H7 (cell line): ENCODE measurements around the gene TOMM20L. TPM values are rescaled to one million over a fixed set of nuclear protein-coding genes. Genes with fewer than 3 reads are reported as not detected.
"Not testable (repeated sequence)": the region's sequence is repeated elsewhere in the genome, so short reads cannot be mapped to it uniquely, and the experiment has no call there.

Experiments used
- DNase-seq: peaks from one replicate; pipeline ENCODE4 v3.0.0; 2012
- H3K27me3 ChIP-seq: 2 replicates; pipeline ENCODE4 v1.6.0; 2011; ENCODE audit warnings: mild to moderate bottlenecking, low read length; ENCODE audit not compliant: control insufficient read depth, insufficient read depth
- H3K36me3 ChIP-seq: replicated peaks from 2 replicates; pipeline ENCODE4 v1.5.1; 2011; ENCODE audit warnings: low read length; ENCODE audit not compliant: control insufficient read depth, insufficient read depth
- H3K4me3 ChIP-seq: 2 replicates; pipeline ENCODE4 v1.5.1; 2011; ENCODE audit warnings: low read depth, mild to moderate bottlenecking, control low read depth, low read length, moderate library complexity; ENCODE audit not compliant: insufficient read depth
- total RNA-seq: library from RNA; depleted of rRNA; stranded (reverse); fragments of >200 nt; shearing (Covaris generic); gene quantifications from 2 replicates; pipeline ENCODE4 v1.2.3, GENCODE V29; 2014; rRNA removed

Gene TOMM20L
- total RNA-seq, result not detected in 2 replicates

DNA sequence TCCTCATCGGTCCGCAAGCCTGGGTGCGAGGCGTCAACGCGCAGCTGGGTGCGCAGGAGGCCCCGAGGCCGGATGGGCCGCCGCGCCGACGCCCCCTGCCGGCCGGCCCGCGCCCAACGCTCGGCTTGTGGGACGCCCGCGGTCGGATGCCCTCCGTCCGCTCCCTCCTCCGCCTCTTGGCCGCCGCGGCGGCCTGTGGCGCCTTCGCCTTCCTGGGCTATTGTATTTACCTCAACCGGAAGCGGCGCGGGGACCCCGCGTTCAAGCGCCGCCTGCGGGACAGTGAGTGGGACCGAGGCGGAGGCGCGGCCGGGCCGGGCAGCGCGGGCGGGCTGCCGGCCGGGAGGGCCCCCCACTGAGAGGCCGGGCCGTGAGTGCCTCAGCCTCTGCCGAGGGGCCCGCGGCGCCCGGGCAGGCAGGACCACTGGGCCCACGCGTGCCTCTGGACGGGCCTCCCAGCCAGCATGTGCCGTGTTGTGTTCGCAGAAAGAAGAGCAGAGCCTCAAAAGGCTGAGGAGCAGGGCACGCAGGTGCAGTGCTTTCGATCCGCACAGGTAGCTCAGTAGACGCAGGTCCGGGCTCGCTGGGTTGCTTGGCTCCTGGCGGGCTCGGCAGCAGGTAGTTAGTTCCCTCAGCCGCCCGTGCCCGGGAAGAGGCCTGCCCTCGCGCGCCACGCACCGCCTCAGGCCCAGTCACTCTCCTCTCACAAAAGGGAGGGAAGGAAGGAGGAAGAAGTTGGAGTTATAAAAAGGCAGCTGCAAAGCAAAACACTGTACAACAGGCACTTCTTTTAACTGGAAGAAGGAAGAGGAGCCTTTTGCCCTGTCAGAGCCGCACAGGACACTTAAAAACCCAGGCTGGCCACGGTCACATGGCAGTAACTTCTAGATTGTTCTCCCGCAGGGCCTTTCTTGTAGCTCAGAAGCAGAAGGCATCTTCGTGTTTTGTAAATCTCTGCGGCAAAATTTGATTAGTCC is at the start of gene TOMM20L:
Gene TOMM20L (plus strand): TSS at position 119 of the 977 bp plus-strand sequence. CDS start 28 bp downstream, at position 147.
- DNase-seq, result peak; percentile 95
- Histone ChIP-seq H3K4me3 (peak within 1 kb of the TSS; percentile 65), H3K36me3 (no peaks in the 10 kb centered on the region), H3K27me3 (peaks cover 9% of the 10 kb centered on the region)

DNA sequence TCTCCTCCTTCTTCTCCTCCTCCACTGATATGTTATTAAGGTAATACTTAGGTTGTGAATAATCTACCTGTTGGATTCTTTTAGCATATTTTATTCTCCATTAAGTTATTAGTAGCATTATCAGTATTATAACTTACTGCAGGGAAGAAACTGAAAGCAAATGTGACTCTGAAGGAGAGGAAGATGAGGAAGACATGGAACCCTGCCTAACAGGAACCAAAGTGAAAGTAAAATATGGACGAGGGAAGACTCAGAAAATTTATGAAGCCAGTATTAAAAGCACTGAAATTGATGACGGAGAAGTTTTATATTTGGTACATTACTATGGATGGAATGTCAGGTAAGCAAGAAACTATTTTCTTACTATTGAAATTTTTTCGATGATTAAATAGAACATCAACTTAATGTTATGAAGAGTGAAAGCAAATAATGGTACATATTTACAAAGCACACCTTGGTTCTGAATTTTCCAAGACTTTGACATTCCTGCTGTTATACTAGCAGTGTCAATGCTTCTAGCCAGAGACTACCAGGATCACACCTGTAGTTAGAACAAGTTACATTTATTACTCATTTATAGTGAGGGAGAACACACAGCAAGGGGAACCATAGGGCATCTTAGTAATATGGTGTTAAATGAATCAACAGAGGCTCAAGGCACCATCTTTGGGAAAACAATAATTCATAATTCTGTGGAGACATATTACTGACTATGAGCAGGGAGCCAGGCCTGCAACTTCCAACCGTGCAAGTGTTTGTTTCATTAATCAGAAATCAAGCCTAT is 42.0 kb upstream of the TOMM20L start:
- Histone ChIP-seq H3K4me3 (no peak overlapping the region), H3K36me3 (peaks cover 3% of the 10 kb centered on the region), H3K27me3 (no peaks in the 10 kb centered on the region)
- no peak for DNase-seq

DNA sequence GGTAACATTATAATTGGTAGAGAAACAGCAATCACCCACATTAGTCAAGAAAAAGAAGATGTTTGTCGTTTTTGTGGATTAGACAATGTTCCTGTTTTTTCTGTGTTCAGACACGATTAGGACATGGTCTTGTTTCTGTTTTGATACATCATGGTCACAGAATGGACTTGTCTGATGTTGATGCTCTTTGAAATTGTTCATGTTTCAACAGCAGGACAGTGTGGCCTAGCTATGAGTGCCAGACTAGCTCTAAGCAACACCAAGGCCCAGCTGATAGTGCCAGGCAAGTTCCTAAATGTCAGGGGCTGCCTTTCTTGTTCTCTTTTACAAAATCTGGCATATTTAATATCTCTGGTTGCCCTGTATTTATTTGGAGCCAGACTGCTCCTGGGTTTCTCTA is 40.9 kb upstream of the TOMM20L start:
- Histone ChIP-seq H3K27me3 (no peaks in the 10 kb centered on the region), H3K4me3 (no peak overlapping the region), H3K36me3 (peaks cover 3% of the 10 kb centered on the region)
- no peak for DNase-seq

GRCh38 chr14:58356268-58356667 is 39.5 kb upstream of the TOMM20L start:
- Histone ChIP-seq H3K36me3 (peaks cover 2% of the 10 kb centered on the region), H3K27me3 (no peaks in the 10 kb centered on the region), H3K4me3 (no peak overlapping the region)
- no peak for DNase-seq

GRCh38 chr14:58362272-58362671 is 33.5 kb upstream of the TOMM20L start:
- H3K27me3 ChIP-seq, DNase-seq, H3K36me3 ChIP-seq, H3K4me3 ChIP-seq: not testable (repeated sequence)

DNA sequence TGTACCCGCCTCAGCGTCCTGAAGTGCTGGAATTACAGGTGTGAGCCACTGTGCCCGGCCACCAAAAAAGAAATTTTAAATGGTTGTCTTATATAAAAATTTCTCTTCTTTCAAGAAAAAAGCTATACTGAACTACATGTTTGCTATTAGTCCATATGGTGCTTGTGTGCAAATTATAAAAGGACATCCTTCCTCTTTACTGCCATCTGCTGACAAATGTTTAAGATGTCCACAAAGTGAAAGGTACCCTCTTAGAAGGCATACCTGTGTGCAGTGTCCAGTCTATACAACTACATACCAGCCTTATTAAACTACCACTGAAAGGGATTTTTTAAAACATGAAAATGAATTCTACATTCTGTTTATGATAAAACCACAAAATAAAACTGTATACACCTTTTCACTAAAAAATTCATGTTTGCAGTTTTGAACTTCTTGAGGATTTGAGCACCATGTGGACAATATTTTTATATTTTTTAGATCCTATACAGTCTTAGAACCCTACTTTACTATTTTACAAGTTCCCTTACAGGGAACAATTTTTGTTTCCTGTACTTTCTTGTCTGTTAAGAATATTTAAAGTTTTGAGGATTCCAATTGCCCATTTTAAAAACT is 32.8 kb upstream of the TOMM20L start:
- DNase-seq, result peak; percentile 13
- Histone ChIP-seq H3K27me3 (no peaks in the 10 kb centered on the region), H3K4me3 (no peak overlapping the region), H3K36me3 (peaks cover 6% of the 10 kb centered on the region)

DNA sequence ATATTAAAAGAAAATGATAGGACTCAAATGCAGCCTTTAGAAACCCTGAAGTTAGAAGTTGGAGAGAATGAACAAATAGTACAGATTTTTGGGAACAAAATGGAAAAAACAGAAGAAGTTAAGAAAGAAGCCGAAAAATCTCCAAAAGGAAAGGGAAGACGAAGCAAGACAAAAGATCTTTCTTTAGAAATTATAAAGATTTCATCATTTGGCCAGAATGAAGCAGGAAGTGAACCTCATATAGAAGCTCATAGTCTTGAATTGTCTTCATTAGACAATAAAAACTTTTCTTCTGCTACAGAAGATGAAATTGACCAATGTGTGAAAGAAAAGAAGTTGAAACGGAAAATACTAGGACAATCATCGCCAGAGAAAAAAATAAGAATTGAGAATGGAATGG is 31.4 kb upstream of the TOMM20L start:
- peaks cover 6% of the 10 kb centered on the region for H3K36me3 ChIP-seq
- no peaks in the 10 kb centered on the region for H3K27me3 ChIP-seq
- DNase-seq, result no peak
- no peak overlapping the region for H3K4me3 ChIP-seq

- DNase-seq, result no peak
- Histone ChIP-seq H3K4me3 (no peak overlapping the region), H3K36me3 (peaks cover 5% of the 10 kb centered on the region), H3K27me3 (no peaks in the 10 kb centered on the region)
Measured at GRCh38 chr14:58367296-58367695, 28.4 kb upstream of the TOMM20L start.

DNA sequence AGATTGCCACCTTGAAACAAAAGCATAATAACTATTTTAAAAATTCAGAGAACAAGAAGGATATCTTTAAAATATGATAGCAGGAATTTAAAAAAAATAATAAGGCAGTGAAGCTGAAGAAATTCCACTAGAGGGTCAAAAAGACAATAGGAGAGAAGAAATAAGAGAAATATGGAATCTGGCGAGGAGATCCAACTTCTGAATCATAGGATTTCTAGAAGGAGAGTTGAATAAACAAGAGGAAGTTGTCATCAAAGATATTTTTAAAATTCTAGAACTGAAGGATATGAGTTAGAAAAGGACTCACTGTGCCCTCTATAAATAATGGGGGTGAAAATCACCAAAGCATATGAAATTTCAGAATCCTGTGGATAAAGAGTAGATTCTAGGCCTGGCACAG is 26.8 kb upstream of the TOMM20L start:
- Histone ChIP-seq H3K4me3 (no peak overlapping the region), H3K27me3 (no peaks in the 10 kb centered on the region), H3K36me3 (peaks cover 6% of the 10 kb centered on the region)
- DNase-seq, result no peak

DNA sequence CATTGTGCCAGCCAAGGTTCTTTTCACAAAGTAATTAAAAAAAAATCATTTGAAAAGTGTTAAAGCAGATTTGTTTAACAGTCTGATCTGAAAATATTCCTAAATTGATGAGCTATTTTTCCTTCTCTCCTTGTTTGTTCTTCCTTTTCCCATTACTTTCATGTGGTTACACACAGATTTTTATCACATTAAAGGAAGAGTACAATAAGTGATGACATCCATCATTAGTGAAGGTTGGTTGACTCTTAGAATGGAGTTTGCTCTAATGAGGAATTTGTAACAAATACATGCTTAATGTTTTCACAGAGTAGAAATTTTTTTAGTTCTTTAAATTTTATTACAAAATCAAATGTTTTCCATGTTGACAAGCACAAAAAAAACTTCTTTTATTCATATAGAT is 18.9 kb upstream of the TOMM20L start:
- no peak overlapping the region for H3K4me3 ChIP-seq
- H3K36me3 ChIP-seq, result peaks cover 1% of the 10 kb centered on the region; the same call in 1 of the 2 replicates

DNA sequence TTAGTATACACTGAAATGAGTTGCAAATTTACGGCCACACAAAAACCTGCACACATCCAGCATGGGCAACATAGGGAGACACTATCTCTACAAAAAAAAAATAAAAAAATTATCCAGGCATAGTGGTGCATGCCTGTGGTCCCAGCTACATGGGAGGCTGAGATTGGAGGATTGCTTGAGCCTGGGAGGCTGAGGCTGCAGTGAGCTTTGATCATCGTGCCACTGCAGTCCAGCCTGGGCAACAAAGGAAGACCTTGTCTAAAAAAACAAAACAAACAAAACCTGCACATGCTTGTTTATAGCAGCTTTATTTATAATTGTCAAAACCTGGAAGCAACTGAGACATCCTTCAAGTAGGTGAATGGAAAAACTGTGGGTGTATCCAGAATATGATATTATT is 4.9 kb upstream of the TOMM20L start:
- Histone ChIP-seq H3K27me3 (peaks cover 4% of the 10 kb centered on the region), H3K4me3 (no peak overlapping the region), H3K36me3 (no peaks in the 10 kb centered on the region)
- no peak for DNase-seq

More for the DNA sequence above, 18.9 kb upstream of the TOMM20L start:
- no peak for DNase-seq
- H3K27me3 ChIP-seq, result no peaks in the 10 kb centered on the region

DNA sequence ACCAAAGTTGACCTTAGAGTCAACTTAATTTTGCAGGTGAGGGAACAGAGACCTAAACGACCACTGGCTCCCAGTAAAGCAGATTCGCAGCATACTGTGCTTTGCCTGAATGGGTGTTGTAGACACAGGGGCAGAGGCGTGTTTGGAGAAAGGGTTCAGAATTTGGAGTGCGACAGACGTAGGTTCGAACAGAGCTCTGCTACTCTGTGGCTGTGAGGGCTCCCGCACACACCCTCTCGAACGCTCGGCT is 243 bp upstream of the TOMM20L start:
- Histone ChIP-seq H3K27me3 (peaks cover 9% of the 10 kb centered on the region), H3K36me3 (no peaks in the 10 kb centered on the region), H3K4me3 (peak overlapping the region; percentile 65)
- no peak for DNase-seq

- H3K4me3 ChIP-seq, result no peak overlapping the region
- H3K27me3 ChIP-seq, result peaks cover 9% of the 10 kb centered on the region
- H3K36me3 ChIP-seq, result no peaks in the 10 kb centered on the region
- DNase-seq, result no peak
Measured at GRCh38 chr14:58397156-58397555, 1.4 kb downstream of the TOMM20L start.

GRCh38 chr14:58398495-58398894 is 2.8 kb downstream of the TOMM20L start:
- Histone ChIP-seq H3K36me3 (no peaks in the 10 kb centered on the region), H3K4me3 (no peak overlapping the region), H3K27me3 (peaks cover 9% of the 10 kb centered on the region)
- no peak for DNase-seq
